ENCODE results near the gene OR6C68. TPM values are rescaled to one million over a fixed set of nuclear protein-coding genes. Genes with fewer than 3 reads are reported as not detected.

The OR6C68 gene
- total RNA-seq, 1 donor from 2014 or later: not detected

Other genes starting within 250 kb of the OR6C68 start
- not detected for gene OR6C74, start 247.8 kb upstream of the OR6C68 start, total RNA-seq
- gene OR6C6, start 195.8 kb upstream of the OR6C68 start, total RNA-seq: not detected
- not detected for gene OR6C1, start 178.0 kb upstream of the OR6C68 start, total RNA-seq
- gene OR6C3, start 161.6 kb upstream of the OR6C68 start, total RNA-seq: not detected
- not detected for gene OR6C75, start 129.4 kb upstream of the OR6C68 start, total RNA-seq
- not detected for gene OR6C65, start 91.8 kb upstream of the OR6C68 start, total RNA-seq
- gene OR6C76, start 66.1 kb upstream of the OR6C68 start, total RNA-seq: not detected
- gene OR6C2, start 48.3 kb upstream of the OR6C68 start, total RNA-seq: not detected
- gene OR6C70, start 22.2 kb upstream of the OR6C68 start, total RNA-seq: not detected
- not detected for gene OR6C4, start 57.2 kb downstream of the OR6C68 start, total RNA-seq
- gene OR2AP1, start 80.1 kb downstream of the OR6C68 start, total RNA-seq: not detected
- gene OR10P1, start 144.5 kb downstream of the OR6C68 start, total RNA-seq: not detected
- 479 TPM for gene ITGA7, start 215.5 kb downstream of the OR6C68 start, total RNA-seq
- 128 TPM for gene BLOC1S1, start 223.7 kb downstream of the OR6C68 start, total RNA-seq
- gene RDH5, start 228.0 kb downstream of the OR6C68 start, total RNA-seq: 12.9 TPM
- gene CD63, start 236.6 kb downstream of the OR6C68 start, total RNA-seq: 790 TPM